Activated T-helper 17 cell treated with anti-CD3 and anti-CD28 coated beads, Interleukin-2, amount 50 U/mL, for 72 hours (primary cell): ENCODE data around the gene ZNF710. TPM values are rescaled to one million over a fixed set of nuclear protein-coding genes. Genes with fewer than 3 reads are reported as not detected.

Source experiments
- ATAC-seq: fragments of 150-1000 bp; cut with Tn5 transposase; replicated peaks from 2 replicates; pipeline ENCODE4 v1.10.0; 2021; ENCODE audit warnings: mild to moderate bottlenecking, moderate library complexity
- H3K27ac Mint-ChIP-seq: one replicate; pipeline ENCODE4 v1.8.0; 2022; ENCODE audit warnings: mixed read lengths
- H3K27me3 Mint-ChIP-seq: one replicate; pipeline ENCODE4 v1.8.0; 2022; ENCODE audit warnings: mixed read lengths
- H3K36me3 Mint-ChIP-seq: one replicate; pipeline ENCODE4 v1.8.0; 2022; ENCODE audit warnings: low read depth, mild to moderate bottlenecking, mixed read lengths
- H3K4me1 Mint-ChIP-seq: one replicate; pipeline ENCODE4 v1.8.0; 2022; ENCODE audit warnings: mixed read lengths
- H3K4me3 Mint-ChIP-seq: one replicate; pipeline ENCODE4 v1.8.0; 2022; ENCODE audit warnings: mild to moderate bottlenecking, mixed read lengths
- H3K9me3 Mint-ChIP-seq: one replicate; pipeline ENCODE4 v1.8.0; 2022; ENCODE audit warnings: mixed read lengths
- total RNA-seq, 2 donors: library from RNA; stranded (reverse); gene quantifications; one replicate each; pipeline ENCODE4 v1.2.3, GENCODE V29; 2022

Gene ZNF710
- total RNA-seq, 2 donors from 2014 or later = 12.2 to 15.4 TPM

GRCh38 chr15:90075420-90076289 lies 74.5 kb downstream of the ZNF710 start:
- Mint-ChIP-seq H3K4me1 (no peaks in the 10 kb centered on the region), H3K27ac (no peak overlapping the region), H3K36me3 (peaks cover 34% of the 10 kb centered on the region), H3K4me3 (no peak overlapping the region), H3K9me3 (no peaks in the 10 kb centered on the region), H3K27me3 (no peaks in the 10 kb centered on the region)
- ATAC-seq = peak; percentile 91

DNA sequence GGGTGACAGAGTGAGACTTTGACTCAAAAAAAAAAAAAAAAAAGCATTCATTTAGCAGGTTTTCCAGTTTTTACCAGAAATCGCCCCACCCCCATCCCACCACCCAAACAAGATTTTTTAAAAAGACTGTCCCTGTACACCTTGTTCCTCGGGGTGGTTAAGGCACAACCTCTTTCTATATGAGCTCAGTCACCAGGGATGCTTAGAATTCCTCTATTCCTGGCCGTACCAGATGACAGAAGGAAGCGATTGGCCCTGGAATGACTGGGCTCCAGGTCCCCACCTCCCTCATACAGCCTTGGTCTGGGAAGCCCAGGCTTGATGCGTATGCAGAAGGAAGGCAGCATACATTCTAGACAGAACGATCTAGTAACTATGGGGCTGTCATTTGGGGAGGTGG lies 75.6 kb downstream of the ZNF710 start:
- Mint-ChIP-seq H3K27me3 (no peaks in the 10 kb centered on the region), H3K27ac (no peak overlapping the region)

DNA sequence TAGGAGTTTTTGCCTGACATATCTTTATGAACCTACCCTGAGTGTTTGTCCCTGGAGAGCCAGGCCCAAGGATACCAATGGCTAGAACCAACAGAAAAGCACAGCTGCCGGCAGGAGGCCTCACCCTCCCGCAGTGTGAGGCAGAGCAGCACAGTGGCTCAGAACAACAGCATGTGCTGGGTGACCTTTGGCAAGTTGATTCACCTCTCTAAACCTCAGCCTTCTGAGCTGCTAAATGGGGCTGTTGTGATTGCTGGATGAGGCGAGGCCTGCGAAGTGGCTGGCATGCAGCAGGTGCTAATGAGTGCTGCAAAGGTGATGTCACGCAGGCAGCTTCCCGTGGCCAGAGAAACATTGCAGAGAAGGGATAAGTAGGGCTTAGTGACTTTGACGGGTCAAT lies 77.8 kb downstream of the ZNF710 start:
- Mint-ChIP-seq H3K4me3 (no peak overlapping the region), H3K9me3 (no peaks in the 10 kb centered on the region), H3K36me3 (peaks cover 33% of the 10 kb centered on the region), H3K27ac (no peak overlapping the region), H3K27me3 (no peaks in the 10 kb centered on the region), H3K4me1 (no peaks in the 10 kb centered on the region)
- peak; percentile 18 for ATAC-seq

More for the DNA sequence above, 75.6 kb downstream of the ZNF710 start:
- Mint-ChIP-seq H3K4me3 (no peak overlapping the region), H3K4me1 (no peaks in the 10 kb centered on the region), H3K36me3 (peaks cover 32% of the 10 kb centered on the region), H3K9me3 (no peaks in the 10 kb centered on the region)
- ATAC-seq = no peak

DNA sequence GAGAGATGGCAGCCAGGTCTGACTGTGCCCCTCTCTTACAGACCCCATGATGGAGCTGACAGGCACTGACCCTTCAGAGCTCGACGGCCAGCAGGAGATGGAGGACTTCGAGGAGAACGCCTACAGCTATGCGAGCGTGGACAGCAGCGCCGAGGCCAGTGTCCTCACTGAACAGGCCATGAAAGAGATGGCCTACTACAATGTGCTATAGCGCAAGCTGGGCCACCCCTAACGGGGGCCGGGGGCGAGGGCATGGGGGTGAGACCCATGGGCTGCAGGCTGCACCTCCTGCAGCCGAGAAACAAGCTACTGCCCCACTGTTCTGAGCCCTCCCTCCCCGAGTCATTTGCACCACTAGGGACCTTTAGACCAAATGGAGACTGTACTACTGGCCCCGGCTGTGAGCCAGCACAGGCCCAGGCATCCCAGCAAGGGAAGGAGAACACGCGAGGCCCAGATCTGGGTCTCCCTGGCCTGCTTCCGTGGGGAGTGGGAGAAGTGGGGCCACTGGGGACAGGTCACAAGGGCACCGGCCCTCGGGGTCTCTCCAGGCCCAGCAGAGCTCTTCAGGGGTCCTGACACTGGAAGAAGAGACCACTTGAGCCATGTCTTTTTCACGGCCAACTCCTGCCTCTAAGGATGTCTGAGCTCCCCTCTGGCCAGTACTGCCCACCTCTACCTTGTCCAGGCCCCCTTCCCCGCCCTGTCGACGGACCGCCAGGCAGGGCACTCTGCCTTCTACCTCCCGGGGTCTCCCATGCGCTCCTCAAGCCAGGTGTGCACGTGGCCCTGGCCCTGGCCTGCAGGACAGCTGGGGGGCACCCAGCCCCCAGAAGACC lies 78.7 kb downstream of the ZNF710 start:
- Mint-ChIP-seq H3K27ac (no peak overlapping the region), H3K9me3 (no peaks in the 10 kb centered on the region), H3K4me3 (no peak overlapping the region), H3K27me3 (no peaks in the 10 kb centered on the region), H3K4me1 (no peaks in the 10 kb centered on the region), H3K36me3 (peaks cover 32% of the 10 kb centered on the region)
- ATAC-seq = no peak

DNA sequence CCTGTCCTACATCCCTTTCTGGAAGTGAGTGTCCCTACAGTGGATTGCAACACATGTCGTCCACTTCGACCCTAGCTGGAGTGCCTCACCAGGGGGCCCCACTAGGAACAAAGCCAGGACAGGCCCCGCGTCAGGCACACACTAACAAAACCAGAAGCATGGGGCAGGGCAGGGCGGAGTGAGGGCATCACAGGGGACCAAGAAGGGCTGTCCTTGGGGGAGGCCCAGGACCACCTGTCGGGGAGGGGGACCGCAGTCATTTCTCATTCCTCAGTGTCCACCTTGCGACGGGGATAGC lies 79.3 kb downstream of the ZNF710 start:
- H3K27ac Mint-ChIP-seq = no peak overlapping the region
- H3K4me3 Mint-ChIP-seq = no peak overlapping the region
- H3K27me3 Mint-ChIP-seq = no peaks in the 10 kb centered on the region
- no peaks in the 10 kb centered on the region for H3K4me1 Mint-ChIP-seq
- no peak for ATAC-seq
- peaks cover 32% of the 10 kb centered on the region for H3K36me3 Mint-ChIP-seq
- no peaks in the 10 kb centered on the region for H3K9me3 Mint-ChIP-seq

GRCh38 chr15:90080818-90081393 lies 79.8 kb downstream of the ZNF710 start:
- Mint-ChIP-seq H3K4me1 (no peaks in the 10 kb centered on the region), H3K27ac (no peak overlapping the region), H3K4me3 (no peak overlapping the region), H3K36me3 (peaks cover 29% of the 10 kb centered on the region), H3K9me3 (no peaks in the 10 kb centered on the region), H3K27me3 (no peaks in the 10 kb centered on the region)
- ATAC-seq = no peak

DNA sequence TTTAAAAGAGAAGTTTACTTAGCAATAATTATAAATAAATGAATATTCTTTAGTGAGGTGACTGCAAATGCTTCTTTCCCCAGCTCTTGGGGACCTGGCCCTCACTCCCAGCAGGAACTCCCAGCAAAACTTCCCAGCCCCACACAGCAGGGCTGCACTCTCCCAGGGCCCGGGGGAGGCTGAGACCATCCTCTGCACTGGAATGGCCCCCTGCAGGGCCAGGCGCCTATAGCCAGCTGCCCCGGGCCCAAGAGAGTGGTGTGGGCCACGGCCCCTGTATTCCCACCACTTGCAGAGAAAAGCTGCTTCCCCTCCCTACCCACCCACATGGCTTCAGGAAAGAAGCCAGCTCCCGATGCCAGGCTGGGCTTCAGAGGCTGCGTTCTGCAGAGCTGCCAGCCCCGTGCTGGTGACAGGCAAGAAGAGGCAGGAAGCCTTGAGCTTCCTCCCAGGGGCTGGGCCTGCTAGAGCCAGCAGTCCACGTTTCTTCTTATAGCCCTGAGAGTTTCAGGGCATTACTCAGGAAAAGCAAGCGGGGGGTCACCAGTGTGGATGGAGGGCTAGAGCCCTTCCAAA lies 81.1 kb downstream of the ZNF710 start:
- H3K4me1 Mint-ChIP-seq = peaks cover 7% of the 10 kb centered on the region
- peaks cover 33% of the 10 kb centered on the region for H3K36me3 Mint-ChIP-seq
- H3K9me3 Mint-ChIP-seq = no peaks in the 10 kb centered on the region
- ATAC-seq = no peak
- no peak overlapping the region for H3K27ac Mint-ChIP-seq
- no peak overlapping the region for H3K4me3 Mint-ChIP-seq
- no peaks in the 10 kb centered on the region for H3K27me3 Mint-ChIP-seq

DNA sequence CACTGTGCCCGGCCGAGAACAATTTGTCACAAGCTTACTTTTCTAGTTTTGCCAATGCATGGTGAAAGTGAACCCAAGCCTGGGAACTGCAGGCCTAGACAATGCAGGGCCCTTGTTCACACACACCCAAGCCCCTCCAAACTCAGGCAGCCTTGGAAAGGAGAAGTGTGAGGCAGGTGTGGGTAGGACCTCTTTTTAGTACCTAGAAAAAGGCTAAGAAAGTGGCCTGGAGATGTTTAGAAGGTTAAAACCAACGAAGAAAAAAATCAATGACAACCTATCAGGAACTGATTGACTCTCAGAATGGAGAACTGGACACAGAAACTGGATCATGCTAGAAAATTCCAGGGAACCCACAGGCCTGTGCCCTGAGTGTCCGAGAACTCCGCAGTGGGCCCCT lies 82.3 kb downstream of the ZNF710 start:
- H3K36me3 Mint-ChIP-seq = peaks cover 44% of the 10 kb centered on the region
- ATAC-seq = no peak
- no peak overlapping the region for H3K4me3 Mint-ChIP-seq
- H3K27me3 Mint-ChIP-seq = no peaks in the 10 kb centered on the region
- H3K4me1 Mint-ChIP-seq = peaks cover 7% of the 10 kb centered on the region
- H3K9me3 Mint-ChIP-seq = no peaks in the 10 kb centered on the region
- no peak overlapping the region for H3K27ac Mint-ChIP-seq

DNA sequence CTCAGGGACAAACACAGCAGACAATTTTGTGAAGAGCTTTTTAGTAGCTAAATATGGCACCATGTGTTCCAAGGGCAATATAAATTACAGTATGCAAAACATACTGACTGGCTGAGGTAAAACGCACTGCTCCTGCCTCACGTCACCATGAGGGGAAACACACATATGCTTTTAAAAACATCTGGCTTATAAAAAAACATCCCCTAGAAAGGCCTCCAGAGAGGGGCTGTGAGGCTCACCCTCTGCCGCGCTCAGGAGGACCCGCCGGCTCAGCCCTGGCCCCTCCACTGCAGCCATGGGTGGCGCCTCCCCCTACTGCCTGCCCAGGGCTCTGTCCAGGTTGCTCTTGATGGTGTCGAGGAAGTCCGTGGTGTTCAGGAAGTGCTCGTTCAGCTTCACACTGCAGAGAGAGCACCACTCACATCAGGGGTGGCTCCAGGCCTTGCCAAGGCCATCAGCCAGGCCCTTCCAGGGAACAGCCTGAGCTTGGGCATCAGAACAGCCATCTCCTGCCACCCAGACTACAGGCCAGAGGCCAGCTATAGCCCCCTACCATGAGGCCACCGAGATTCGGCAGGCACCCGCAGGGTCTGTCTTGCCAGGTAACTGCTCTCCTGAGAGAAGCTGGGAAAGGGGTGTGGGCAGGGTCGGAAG lies 83.0 kb downstream of the ZNF710 start:
- no peaks in the 10 kb centered on the region for H3K27me3 Mint-ChIP-seq
- H3K4me3 Mint-ChIP-seq = no peak overlapping the region
- peaks cover 49% of the 10 kb centered on the region for H3K36me3 Mint-ChIP-seq
- no peak overlapping the region for H3K27ac Mint-ChIP-seq
- H3K4me1 Mint-ChIP-seq = peaks cover 7% of the 10 kb centered on the region
- no peak for ATAC-seq
- H3K9me3 Mint-ChIP-seq = no peaks in the 10 kb centered on the region

DNA sequence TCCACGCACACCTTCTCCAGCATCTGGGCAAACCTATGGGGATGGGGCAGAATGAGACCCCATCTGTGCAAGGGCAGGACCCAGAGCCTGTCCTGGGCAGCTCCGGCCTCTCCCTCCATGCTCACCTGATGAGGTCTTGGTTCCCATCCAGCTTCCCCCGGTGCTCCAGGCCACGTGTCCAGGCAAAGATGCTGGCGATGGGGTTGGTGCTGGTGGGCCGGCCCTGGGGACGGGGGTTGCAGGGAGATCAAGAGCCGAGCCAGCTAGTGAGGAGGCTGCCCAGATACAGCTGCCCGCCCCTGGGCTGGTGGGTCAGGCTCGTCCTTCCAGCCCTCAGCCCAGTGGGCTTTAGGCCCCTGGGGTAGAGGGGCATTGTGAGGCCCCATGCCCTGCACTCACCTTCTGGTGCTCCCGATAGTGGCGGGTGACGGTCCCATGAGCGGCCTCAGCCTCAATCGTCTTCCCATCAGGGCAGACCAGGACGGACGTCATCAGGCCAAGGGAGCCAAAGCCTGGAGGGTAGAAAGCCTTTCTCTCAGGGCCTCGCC lies 83.8 kb downstream of the ZNF710 start:
- Mint-ChIP-seq H3K4me1 (peaks cover 7% of the 10 kb centered on the region), H3K4me3 (no peak overlapping the region), H3K9me3 (no peaks in the 10 kb centered on the region), H3K27ac (no peak overlapping the region), H3K27me3 (no peaks in the 10 kb centered on the region), H3K36me3 (peaks cover 58% of the 10 kb centered on the region)
- no peak for ATAC-seq

- Mint-ChIP-seq H3K4me1 (peaks cover 7% of the 10 kb centered on the region), H3K27me3 (no peaks in the 10 kb centered on the region), H3K27ac (no peak overlapping the region), H3K9me3 (no peaks in the 10 kb centered on the region), H3K4me3 (no peak overlapping the region), H3K36me3 (peaks cover 59% of the 10 kb centered on the region)
- ATAC-seq = no peak
Observed at GRCh38 chr15:90085565-90085964, 84.4 kb downstream of the ZNF710 start.

GRCh38 chr15:90086868-90087268 lies 85.7 kb downstream of the ZNF710 start:
- H3K4me3 Mint-ChIP-seq = no peak overlapping the region
- peaks cover 61% of the 10 kb centered on the region for H3K36me3 Mint-ChIP-seq
- ATAC-seq = peak; percentile 79
- H3K9me3 Mint-ChIP-seq = no peaks in the 10 kb centered on the region
- H3K4me1 Mint-ChIP-seq = peaks cover 7% of the 10 kb centered on the region
- no peaks in the 10 kb centered on the region for H3K27me3 Mint-ChIP-seq
- H3K27ac Mint-ChIP-seq = no peak overlapping the region

DNA sequence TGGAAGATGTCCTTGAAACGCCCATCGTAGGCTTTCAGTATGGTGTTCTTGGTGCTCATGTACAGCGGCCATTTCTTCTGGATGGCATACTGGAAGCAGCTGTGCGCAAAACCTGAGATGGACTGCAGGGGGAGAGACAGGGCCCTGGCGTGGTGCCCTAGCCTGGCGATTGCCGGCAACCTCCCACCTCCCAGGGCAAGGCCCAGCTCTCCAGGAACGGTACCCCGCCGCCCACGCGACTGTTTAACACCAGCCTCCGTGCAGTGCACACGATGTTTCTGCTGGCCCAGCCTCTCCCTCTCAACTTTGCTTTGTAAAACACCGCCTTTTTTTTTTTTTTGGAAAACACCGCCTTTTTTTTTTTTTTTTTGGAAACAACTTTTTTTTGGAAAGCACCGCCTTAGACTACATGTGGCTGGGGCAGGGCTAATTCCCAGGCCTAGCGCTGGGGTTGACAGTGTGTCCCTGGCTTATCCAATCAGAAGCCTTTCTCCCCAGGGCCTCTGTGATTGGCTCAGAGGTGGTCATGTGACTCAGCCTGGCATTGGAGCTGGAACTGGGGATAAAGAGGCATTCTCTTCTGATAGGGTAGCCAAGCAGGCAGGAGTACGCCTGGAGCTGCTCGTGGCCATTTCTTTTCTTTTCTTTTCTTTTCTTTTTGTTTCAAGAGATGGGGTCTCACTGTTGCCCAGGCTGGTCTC lies 86.5 kb downstream of the ZNF710 start:
- H3K36me3 Mint-ChIP-seq = peaks cover 59% of the 10 kb centered on the region
- peak; percentile 62 for ATAC-seq

More for the DNA sequence above, 86.5 kb downstream of the ZNF710 start:
- no peaks in the 10 kb centered on the region for H3K27me3 Mint-ChIP-seq
- no peak overlapping the region for H3K27ac Mint-ChIP-seq
- H3K9me3 Mint-ChIP-seq = no peaks in the 10 kb centered on the region
- no peak overlapping the region for H3K4me3 Mint-ChIP-seq
- peaks cover 7% of the 10 kb centered on the region for H3K4me1 Mint-ChIP-seq
